CD4-positive, CD25-positive, alpha-beta regulatory T cell (primary cell): ENCODE measurements around the gene IGF1. TPM values are rescaled to one million over a fixed set of nuclear protein-coding genes. Genes with fewer than 3 reads are reported as not detected.
A peak's percentile ranks its signal among the peaks of the same experiment; 100 is the strongest.

Source experiments
- ATAC-seq, 2 donors: fragments of 150-1000 bp; cut with Tn5 transposase; one replicate each; pipeline ENCODE4 v1.10.0; 2021; ENCODE audit warnings: low read depth in 2 of 2, moderate number of reproducible peaks in 2 of 2, moderate library complexity in 1 of 2
- DNase-seq, 3 donors: peaks; one replicate each; pipeline versions ENCODE4 v3.0.0 to v3.0.0-alpha.2; 2012 to 2022; ENCODE audit warnings: mixed read lengths in 1 of 3
- H3K27ac ChIP-seq: one replicate; pipeline ENCODE4 v1.7.0; 2013; ENCODE audit warnings: mild to moderate bottlenecking, low read length; ENCODE audit not compliant: insufficient read depth, poor library complexity, severe bottlenecking
- H3K27me3 ChIP-seq: one replicate; pipeline ENCODE4 v1.7.0; 2013; ENCODE audit warnings: low read length; ENCODE audit not compliant: control insufficient read depth, insufficient read depth
- H3K36me3 ChIP-seq: one replicate; pipeline ENCODE4 v1.7.0; 2013; ENCODE audit warnings: mild to moderate bottlenecking, low read length, moderate library complexity; ENCODE audit not compliant: control insufficient read depth, insufficient read depth
- H3K4me1 ChIP-seq: 2 replicates; pipeline ENCODE4 v1.7.0; 2013; ENCODE audit warnings: mild to moderate bottlenecking, low read length; ENCODE audit not compliant: insufficient read depth, control insufficient read depth, poor library complexity, severe bottlenecking
- H3K4me3 ChIP-seq: one replicate; pipeline ENCODE4 v1.7.0; 2013; ENCODE audit warnings: low read depth, mild to moderate bottlenecking, low read length, moderate library complexity
- H3K9me3 ChIP-seq, 2 experiments: 1 replicate in 1 of 2; 2 replicates in 1 of 2; pipeline ENCODE4 v1.7.0; 2013; ENCODE audit warnings: low read length in 2 of 2, mild to moderate bottlenecking in 1 of 2, moderate library complexity in 1 of 2; ENCODE audit not compliant: control insufficient read depth in 2 of 2
- H3K27ac Mint-ChIP-seq, 3 donors: one replicate each; pipeline ENCODE4 v1.8.0; 2020 to 2022; ENCODE audit warnings: mild to moderate bottlenecking in 3 of 3, mixed read lengths in 3 of 3, moderate library complexity in 2 of 3
- H3K27me3 Mint-ChIP-seq: one replicate; pipeline ENCODE4 v1.8.0; 2022; ENCODE audit warnings: mild to moderate bottlenecking, mixed read lengths
- H3K36me3 Mint-ChIP-seq: one replicate; pipeline ENCODE4 v1.8.0; 2020; ENCODE audit warnings: mixed read lengths
- H3K4me1 Mint-ChIP-seq, 4 donors: one replicate each; pipeline ENCODE4 v1.8.0; 2020 to 2022; ENCODE audit warnings: mixed read lengths in 4 of 4, mild to moderate bottlenecking in 1 of 4
- H3K4me3 Mint-ChIP-seq, 4 donors: one replicate each; pipeline ENCODE4 v1.8.0; 2020 to 2022; ENCODE audit warnings: mild to moderate bottlenecking in 4 of 4, mixed read lengths in 4 of 4, moderate library complexity in 3 of 4
- H3K9me3 Mint-ChIP-seq, 7 donors: one replicate each; pipeline ENCODE4 v1.8.0; 2020 to 2022; ENCODE audit warnings: mixed read lengths in 7 of 7, mild to moderate bottlenecking in 3 of 7, moderate library complexity in 2 of 7
- polyA plus RNA-seq, 4 donors: library from polyadenylated mRNA; unstranded; fragments of 300-500 nt; fragmentation: Illumina TruSeq; gene quantifications; one replicate each; pipeline ENCODE4 v1.2.3, GENCODE V29; 2021
- total RNA-seq: library from RNA; stranded (reverse); gene quantifications from one replicate; pipeline ENCODE4 v1.2.3, GENCODE V29; 2022

The IGF1 gene
- total and polyA plus RNA-seq, 5 donors from 2014 or later: not detected

DNA sequence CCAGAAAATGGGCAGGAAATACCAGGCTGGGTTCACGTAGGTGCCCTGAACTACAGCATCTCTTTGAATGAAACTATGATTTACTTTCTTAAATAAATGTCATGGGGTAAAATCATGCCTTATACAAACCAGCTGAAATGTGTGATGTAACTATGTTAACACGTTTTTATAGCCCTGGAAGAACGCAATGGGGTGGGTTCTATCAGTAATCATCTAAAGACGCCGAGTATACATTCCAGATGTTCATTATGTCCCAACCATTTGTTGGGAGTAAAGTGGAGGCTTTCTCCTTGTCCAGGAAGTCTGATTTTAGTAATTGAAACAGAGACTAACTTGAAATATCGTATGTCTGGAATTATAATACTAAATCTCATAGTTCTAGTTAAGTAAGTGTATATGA lies 16.2 kb upstream of the IGF1 start:
- no peaks in the 10 kb centered on the region for H3K36me3 Mint-ChIP-seq
- DNase-seq (no peak), ATAC-seq (no peak)
- H3K27ac Mint-ChIP-seq: no peak overlapping the region
- Histone ChIP-seq H3K27ac (no peak overlapping the region), H3K4me1 (no peaks in the 10 kb centered on the region), H3K27me3 (peaks cover 9% of the 10 kb centered on the region), H3K9me3 (peaks cover 0 to 4% of the 10 kb centered on the region in 2 experiments), H3K36me3 (no peaks in the 10 kb centered on the region), H3K4me3 (no peak overlapping the region)
- no peaks in the 10 kb centered on the region for H3K4me1 Mint-ChIP-seq
- H3K9me3 Mint-ChIP-seq: peaks cover 0 to 10% (median under 1%) of the 10 kb centered on the region in 7 donors
- H3K4me3 Mint-ChIP-seq: no peak overlapping the region
- H3K27me3 Mint-ChIP-seq: no peaks in the 10 kb centered on the region

DNA sequence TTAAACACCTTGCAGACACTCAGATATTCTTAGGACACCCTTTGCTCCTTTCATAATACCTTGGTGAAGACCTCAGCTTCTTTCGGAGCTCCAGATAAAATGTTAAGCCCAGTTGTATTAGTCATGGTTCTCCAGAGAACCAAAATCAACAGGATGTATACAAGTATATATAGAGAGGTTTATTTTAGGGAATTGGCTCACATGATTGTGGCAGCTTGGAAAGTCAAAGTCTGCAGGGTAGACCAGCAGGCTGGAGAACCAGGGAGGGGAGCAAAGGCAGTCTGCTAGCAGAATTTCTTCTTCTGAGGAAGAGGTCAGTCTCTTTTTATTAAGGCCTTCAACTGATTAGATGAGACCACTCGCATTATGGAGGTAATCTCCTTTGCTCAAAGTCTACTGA lies 6.9 kb upstream of the IGF1 start:
- H3K4me1 Mint-ChIP-seq: peaks cover 0 to 9% (median 7%) of the 10 kb centered on the region in 4 donors
- Histone ChIP-seq H3K36me3 (no peaks in the 10 kb centered on the region), H3K4me3 (no peak overlapping the region), H3K9me3 (no peaks in the 10 kb centered on the region), H3K27me3 (no peaks in the 10 kb centered on the region), H3K27ac (no peak overlapping the region), H3K4me1 (peaks cover 4% of the 10 kb centered on the region)
- DNase-seq (no peak), ATAC-seq (no peak)
- H3K27ac Mint-ChIP-seq: no peak overlapping the region
- H3K36me3 Mint-ChIP-seq: no peaks in the 10 kb centered on the region
- no peaks in the 10 kb centered on the region for H3K27me3 Mint-ChIP-seq
- H3K4me3 Mint-ChIP-seq: no peak overlapping the region
- H3K9me3 Mint-ChIP-seq: peaks cover 0 to 5% (median 0%) of the 10 kb centered on the region in 7 donors

- Mint-ChIP-seq H3K27ac (no peak overlapping the region), H3K4me1 (peaks cover 0 to 9% (median 7%) of the 10 kb centered on the region in 4 donors), H3K36me3 (no peaks in the 10 kb centered on the region), H3K4me3 (no peak overlapping the region), H3K9me3 (peaks cover 0 to 5% (median 0%) of the 10 kb centered on the region in 7 donors), H3K27me3 (peaks cover 5% of the 10 kb centered on the region)
- Histone ChIP-seq H3K4me3 (no peak overlapping the region), H3K4me1 (peaks cover 4% of the 10 kb centered on the region), H3K9me3 (no peaks in the 10 kb centered on the region), H3K27me3 (no peaks in the 10 kb centered on the region), H3K27ac (no peak overlapping the region), H3K36me3 (no peaks in the 10 kb centered on the region)
- ATAC-seq (no peak), DNase-seq (no peak)
Observed at GRCh38 chr12:102486153-102486552, 5.8 kb upstream of the IGF1 start.

DNA sequence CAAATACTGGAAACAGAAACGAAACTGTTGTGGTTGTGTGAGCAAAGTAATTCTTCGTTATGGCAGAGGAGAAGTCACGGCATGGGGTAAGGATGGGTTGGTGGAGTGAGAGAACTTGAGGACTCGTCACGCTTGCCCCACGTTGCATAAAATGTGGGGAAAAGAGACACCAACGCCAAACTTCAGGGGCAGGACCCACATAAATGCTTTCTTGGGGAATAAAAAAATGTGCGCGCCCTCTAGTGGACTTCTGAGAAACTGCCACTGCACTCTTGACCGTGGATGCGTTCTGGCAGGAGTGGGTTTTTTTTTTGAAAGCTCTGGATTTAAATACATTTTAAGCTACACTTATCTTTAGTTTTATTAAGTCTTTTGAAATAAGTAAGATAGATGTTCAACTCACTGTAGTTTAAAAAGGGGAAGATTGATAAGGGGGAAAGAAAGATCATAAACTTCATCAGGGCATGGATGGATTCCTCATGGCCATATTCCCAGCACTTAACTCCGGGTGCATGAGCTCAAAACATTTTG lies 4.1 kb upstream of the IGF1 start:
- Mint-ChIP-seq H3K27me3 (peaks cover 5% of the 10 kb centered on the region), H3K4me1 (peaks cover 0 to 9% (median 7%) of the 10 kb centered on the region in 4 donors), H3K27ac (peak overlapping the region in 2 of 3 donors; percentile 52 to 79), H3K36me3 (no peaks in the 10 kb centered on the region), H3K4me3 (peak overlapping the region; percentile 30 to 80 (median 62)), H3K9me3 (peaks cover 0 to 2% (median 0%) of the 10 kb centered on the region in 7 donors)
- H3K4me3 ChIP-seq: peak overlapping the region; percentile 58
- no peaks in the 10 kb centered on the region for H3K9me3 ChIP-seq
- peak; percentile 31 to 62 for ATAC-seq
- H3K36me3 ChIP-seq: no peaks in the 10 kb centered on the region
- H3K4me1 ChIP-seq: peaks cover 4% of the 10 kb centered on the region
- DNase-seq: peak; percentile 13 to 71 (median 39)
- no peaks in the 10 kb centered on the region for H3K27me3 ChIP-seq
- no peak overlapping the region for H3K27ac ChIP-seq

DNA sequence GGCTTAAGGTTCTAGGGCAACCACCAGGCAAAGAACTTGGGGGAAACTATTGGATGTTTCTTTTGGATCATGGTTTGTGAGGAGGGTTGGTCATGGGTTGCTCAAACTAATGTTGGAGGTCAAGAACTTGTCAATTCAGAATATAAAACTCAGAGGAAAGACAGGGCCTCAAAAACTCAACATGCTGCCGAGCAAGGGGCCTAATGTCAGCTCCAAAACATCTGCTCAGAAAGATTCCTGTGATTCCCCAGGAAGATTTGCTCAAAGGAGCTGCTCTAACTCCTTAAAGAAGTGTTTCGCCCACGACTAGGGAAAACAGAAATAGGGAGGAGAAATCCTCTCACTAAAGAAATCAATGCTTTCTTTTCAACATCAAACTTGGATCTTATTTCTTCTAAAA lies 3.7 kb upstream of the IGF1 start:
- Mint-ChIP-seq H3K9me3 (no peaks in the 10 kb centered on the region), H3K36me3 (no peaks in the 10 kb centered on the region), H3K4me3 (peak overlapping the region; percentile 30 to 80 (median 62)), H3K27me3 (peaks cover 5% of the 10 kb centered on the region), H3K27ac (peak overlapping the region in 2 of 3 donors; percentile 40 to 52), H3K4me1 (peaks cover 0 to 9% (median 7%) of the 10 kb centered on the region in 4 donors)
- H3K4me1 ChIP-seq: peaks cover 7% of the 10 kb centered on the region
- no peak for ATAC-seq
- no peaks in the 10 kb centered on the region for H3K27me3 ChIP-seq
- no peaks in the 10 kb centered on the region for H3K36me3 ChIP-seq
- peak overlapping the region; percentile 58 for H3K4me3 ChIP-seq
- no peak overlapping the region for H3K27ac ChIP-seq
- no peak for DNase-seq
- H3K9me3 ChIP-seq: no peaks in the 10 kb centered on the region

GRCh38 chr12:102483466-102483865 lies 3.1 kb upstream of the IGF1 start:
- H3K4me1 ChIP-seq: peaks cover 12% of the 10 kb centered on the region
- Mint-ChIP-seq H3K9me3 (no peaks in the 10 kb centered on the region), H3K27ac (no peak overlapping the region)

DNA sequence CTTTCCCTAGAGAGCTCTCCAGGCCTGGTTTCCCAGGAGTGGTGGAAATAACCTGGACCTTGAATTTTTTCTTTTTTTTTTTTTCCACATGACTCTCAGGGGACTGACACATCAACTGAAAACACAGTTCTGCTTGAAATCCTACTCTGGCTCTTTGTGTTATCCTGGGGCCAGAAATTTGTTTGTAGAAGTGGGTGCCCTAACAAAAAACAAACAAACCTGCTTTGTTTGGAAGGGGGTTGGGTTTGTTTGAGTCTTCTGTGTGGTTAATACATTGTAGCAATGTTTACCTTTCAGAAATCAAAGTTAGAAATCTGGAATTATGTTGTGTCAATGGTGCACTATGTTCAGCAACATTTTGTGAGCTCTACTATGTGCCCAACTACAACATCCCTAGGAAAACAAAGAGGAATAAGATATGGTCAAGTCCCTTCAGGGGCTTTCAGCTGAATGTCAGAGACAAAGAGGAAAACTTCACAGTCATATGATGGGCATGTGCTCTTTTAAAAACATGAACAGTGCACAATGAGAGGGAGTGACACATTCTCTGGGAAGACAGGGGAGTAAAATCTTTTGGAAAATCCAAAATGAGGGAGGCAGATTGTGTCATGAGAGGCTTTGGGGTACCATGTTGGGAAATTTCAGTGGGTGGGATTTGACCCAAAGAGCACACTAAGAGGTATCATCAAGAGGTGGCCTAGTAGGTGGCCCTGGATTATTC lies 1.5 kb upstream of the IGF1 start:
- Mint-ChIP-seq H3K4me3 (no peak overlapping the region), H3K36me3 (no peaks in the 10 kb centered on the region), H3K27ac (peak overlapping the region in 1 of 3 donors; percentile 7), H3K9me3 (no peaks in the 10 kb centered on the region), H3K27me3 (peaks cover 6% of the 10 kb centered on the region), H3K4me1 (peaks cover 0 to 11% (median 8%) of the 10 kb centered on the region in 4 donors)
- H3K27ac ChIP-seq: no peak overlapping the region
- ATAC-seq: no peak
- H3K4me1 ChIP-seq: peaks cover 13% of the 10 kb centered on the region
- no peak for DNase-seq
- no peaks in the 10 kb centered on the region for H3K27me3 ChIP-seq
- H3K36me3 ChIP-seq: no peaks in the 10 kb centered on the region
- H3K9me3 ChIP-seq: no peaks in the 10 kb centered on the region
- H3K4me3 ChIP-seq: no peak overlapping the region

More at GRCh38 chr12:102483466-102483865, 3.1 kb upstream of the IGF1 start:
- Histone ChIP-seq H3K36me3 (no peaks in the 10 kb centered on the region), H3K27ac (no peak overlapping the region), H3K27me3 (no peaks in the 10 kb centered on the region), H3K9me3 (no peaks in the 10 kb centered on the region), H3K4me3 (no peak overlapping the region)
- Mint-ChIP-seq H3K27me3 (peaks cover 5% of the 10 kb centered on the region), H3K36me3 (no peaks in the 10 kb centered on the region), H3K4me3 (no peak overlapping the region), H3K4me1 (peaks cover 0 to 9% (median 7%) of the 10 kb centered on the region in 4 donors)
- ATAC-seq: no peak
- peak in 1 of 3 donors; percentile 21 for DNase-seq
